Neural cell (in vitro differentiated cells): ENCODE data around the gene MAPK10. TPM values are rescaled to one million over a fixed set of nuclear protein-coding genes. Genes with fewer than 3 reads are reported as not detected.

Experiments used
- H2AFZ ChIP-seq: fragments of 200-600, 300-800 bp; sonication (generic), shearing (Covaris generic); 2 replicates; pipeline ENCODE4 v1.6.0; 2014; ENCODE audit warnings: low read depth, mild to moderate bottlenecking, antibody characterized with exemption, low read length, moderate library complexity
- H3F3A ChIP-seq: fragments of 200-600 bp; shearing (Covaris generic); 2 replicates; pipeline ENCODE4 v1.6.1; 2016; ENCODE audit warnings: mild to moderate bottlenecking, moderate library complexity, mixed read lengths, antibody characterized with exemption, low read length; ENCODE audit not compliant: insufficient read depth, poor library complexity, severe bottlenecking
- H3K27ac ChIP-seq: fragments of 200-600, 300-800 bp; sonication (generic), shearing (Covaris generic); 2 replicates; pipeline ENCODE4 v1.5.1; 2014; ENCODE audit warnings: mild to moderate bottlenecking, low read length, moderate library complexity
- H3K27me3 ChIP-seq: fragments of 300-800, 200-600 bp; sonication (generic), shearing (Covaris generic); 2 replicates; pipeline ENCODE4 v1.6.0; 2014; ENCODE audit warnings: mild to moderate bottlenecking, low read depth, low read length, moderate library complexity; ENCODE audit not compliant: insufficient read depth
- H3K36me3 ChIP-seq: fragments of 300-800, 200-600 bp; sonication (generic), shearing (Covaris generic); 2 replicates; pipeline ENCODE4 v1.5.1; 2014; ENCODE audit warnings: mild to moderate bottlenecking, antibody characterized with exemption, low read length, moderate library complexity; ENCODE audit not compliant: insufficient read depth
- H3K4me2 ChIP-seq: fragments of 300-800, 200-600 bp; sonication (generic), shearing (Covaris generic); 2 replicates; pipeline ENCODE4 v1.6.0; 2014; ENCODE audit warnings: mild to moderate bottlenecking, low read length
- H3K4me3 ChIP-seq: fragments of 300-800, 200-600 bp; sonication (generic), shearing (Covaris generic); 2 replicates; pipeline ENCODE4 v1.5.1; 2014; ENCODE audit warnings: mild to moderate bottlenecking, low read length, moderate library complexity
- H3K79me2 ChIP-seq: fragments of 200-600 bp; shearing (Covaris generic); replicated peaks from 2 replicates; pipeline ENCODE4 v1.6.0; 2014; ENCODE audit warnings: mild to moderate bottlenecking, low read length, moderate library complexity; ENCODE audit not compliant: insufficient read depth
- H3K9ac ChIP-seq: fragments of 300-800, 200-600 bp; sonication (generic), shearing (Covaris generic); 2 replicates; pipeline ENCODE4 v1.6.1; 2016; ENCODE audit warnings: mild to moderate bottlenecking, low read length, mixed read lengths
- H3K9me2 ChIP-seq: fragments of 200-600 bp; shearing (Covaris generic); 2 replicates; pipeline ENCODE4 v1.6.1; 2016; ENCODE audit warnings: mild to moderate bottlenecking, low read length, mixed read lengths; ENCODE audit not compliant: insufficient read depth
- H3K9me3 ChIP-seq: fragments of 200-600, 300-800 bp; sonication (generic), shearing (Covaris generic); 2 replicates; pipeline ENCODE4 v1.6.1; 2016; ENCODE audit warnings: mild to moderate bottlenecking, mixed run types, low read length, moderate library complexity, mixed read lengths
- H4K20me1 ChIP-seq: fragments of 200-600 bp; shearing (Covaris generic); 2 replicates; pipeline ENCODE4 v1.6.1; 2016; ENCODE audit warnings: mild to moderate bottlenecking, mixed run types; ENCODE audit not compliant: insufficient read depth
- EP300 ChIP-seq: fragments of 450-650 bp; conservative IDR thresholded peaks from 2 replicates; pipeline ENCODE4 v1.6.1; 2014; ENCODE audit warnings: antibody characterized with exemption, mild to moderate bottlenecking, moderate library complexity; ENCODE audit not compliant: poor library complexity, severe bottlenecking
- EZH2 ChIP-seq: fragments of 200-600, 300-800 bp; shearing (Covaris generic), sonication (generic); IDR thresholded peaks from 2 replicates; pipeline ENCODE4 v1.6.1; 2014; ENCODE audit warnings: antibody characterized with exemption, low read length, borderline replicate concordance, mild to moderate bottlenecking; ENCODE audit not compliant: insufficient read depth, poor library complexity, severe bottlenecking
- MXI1 ChIP-seq: fragments of 450-650 bp; conservative IDR thresholded peaks from 2 replicates; pipeline ENCODE4 v1.6.1; 2014; ENCODE audit warnings: antibody characterized with exemption, mild to moderate bottlenecking; ENCODE audit not compliant: poor library complexity, severe bottlenecking
- POLR2AphosphoS5 ChIP-seq: IDR thresholded peaks from 2 replicates; pipeline ENCODE4 v1.6.1; 2012
- RAD21 ChIP-seq: fragments of 450-650 bp; conservative IDR thresholded peaks from 2 replicates; pipeline ENCODE4 v1.6.1; 2014; ENCODE audit warnings: antibody characterized with exemption, mild to moderate bottlenecking, moderate library complexity
- REST ChIP-seq: IDR thresholded peaks from 2 replicates; pipeline ENCODE4 v1.6.1; 2012; ENCODE audit warnings: borderline replicate concordance
- SMC3 ChIP-seq: fragments of 450-650 bp; conservative IDR thresholded peaks from 2 replicates; pipeline ENCODE4 v1.6.1; 2014; ENCODE audit warnings: antibody characterized with exemption, mild to moderate bottlenecking, moderate library complexity; ENCODE audit not compliant: poor library complexity
- TAF1 ChIP-seq: IDR thresholded peaks from 2 replicates; pipeline ENCODE4 v1.6.1; 2012; ENCODE audit warnings: low read depth
- polyA plus RNA-seq: library from polyadenylated mRNA; depleted of rRNA; stranded (reverse); fragments of >200 nt; gene quantifications from 2 replicates; pipeline ENCODE4 v1.2.3, GENCODE V29; 2014
- TF ChIP-seq, protein P1 (sequence below): fragments of 450-650 bp; IDR thresholded peaks from 2 replicates; pipeline ENCODE4 v1.5.1; 2014; ENCODE audit warnings: antibody characterized with exemption, mild to moderate bottlenecking, moderate library complexity; ENCODE audit not compliant: poor library complexity, severe bottlenecking

The MAPK10 gene
- polyA plus RNA-seq, 1 donor from 2014 or later = 91.9 TPM

- Histone ChIP-seq H3K4me2 (no peak overlapping the region), H2AFZ (no peak overlapping the region), H3K9me3 (no peaks in the 10 kb centered on the region), H3K9ac (no peak overlapping the region), H3K36me3 (no peaks in the 10 kb centered on the region), H3K79me2 (peaks cover 16% of the 10 kb centered on the region), H3K27me3 (no peaks in the 10 kb centered on the region), H3K27ac (no peak overlapping the region), H3K4me3 (no peak overlapping the region), H3F3A (peaks cover 3% of the 10 kb centered on the region), H3K9me2 (no peaks in the 10 kb centered on the region), H4K20me1 (no peaks in the 10 kb centered on the region)
- no peak for TF ChIP-seq RAD21
- no peak for TF ChIP-seq EP300
- TF ChIP-seq TAF1 = no peak
- no peak for TF ChIP-seq POLR2AphosphoS5
- no peak for TF ChIP-seq EZH2
- no peak for TF ChIP-seq REST
- TF ChIP-seq SMC3 = no peak
- TF ChIP-seq, protein P1, sequence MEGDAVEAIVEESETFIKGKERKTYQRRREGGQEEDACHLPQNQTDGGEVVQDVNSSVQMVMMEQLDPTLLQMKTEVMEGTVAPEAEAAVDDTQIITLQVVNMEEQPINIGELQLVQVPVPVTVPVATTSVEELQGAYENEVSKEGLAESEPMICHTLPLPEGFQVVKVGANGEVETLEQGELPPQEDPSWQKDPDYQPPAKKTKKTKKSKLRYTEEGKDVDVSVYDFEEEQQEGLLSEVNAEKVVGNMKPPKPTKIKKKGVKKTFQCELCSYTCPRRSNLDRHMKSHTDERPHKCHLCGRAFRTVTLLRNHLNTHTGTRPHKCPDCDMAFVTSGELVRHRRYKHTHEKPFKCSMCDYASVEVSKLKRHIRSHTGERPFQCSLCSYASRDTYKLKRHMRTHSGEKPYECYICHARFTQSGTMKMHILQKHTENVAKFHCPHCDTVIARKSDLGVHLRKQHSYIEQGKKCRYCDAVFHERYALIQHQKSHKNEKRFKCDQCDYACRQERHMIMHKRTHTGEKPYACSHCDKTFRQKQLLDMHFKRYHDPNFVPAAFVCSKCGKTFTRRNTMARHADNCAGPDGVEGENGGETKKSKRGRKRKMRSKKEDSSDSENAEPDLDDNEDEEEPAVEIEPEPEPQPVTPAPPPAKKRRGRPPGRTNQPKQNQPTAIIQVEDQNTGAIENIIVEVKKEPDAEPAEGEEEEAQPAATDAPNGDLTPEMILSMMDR = no peak
- TF ChIP-seq MXI1 = no peak
These were observed 81.7 kb downstream of the MAPK10 start for GRCh38 chr4:86278126-86278525.

DNA sequence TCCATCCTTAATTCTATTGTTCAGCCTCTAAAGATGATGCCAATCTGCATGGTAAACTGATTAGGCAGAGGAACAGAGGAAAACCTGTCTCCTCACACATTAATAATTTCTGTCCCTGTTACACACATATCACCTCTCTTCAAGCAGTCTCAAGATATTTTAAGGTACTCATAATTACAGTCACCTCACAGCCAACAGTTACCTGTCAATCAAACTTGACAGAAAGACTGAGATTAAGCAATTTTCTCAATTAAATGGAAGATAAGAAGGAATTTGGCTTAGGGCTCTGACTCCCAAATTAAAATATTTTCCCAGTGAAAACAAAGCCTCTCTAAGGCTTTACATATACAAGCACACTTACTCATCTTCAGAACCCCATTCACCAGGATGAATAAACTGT lies 85.2 kb downstream of the MAPK10 start:
- H3F3A ChIP-seq = peaks cover 3% of the 10 kb centered on the region

More for the DNA sequence above, 85.2 kb downstream of the MAPK10 start:
- Histone ChIP-seq H3K9me3 (no peaks in the 10 kb centered on the region), H3K4me2 (peak overlapping the region; percentile 53), H3K27ac (peak overlapping the region; percentile 68), H3K9ac (no peak overlapping the region), H3K27me3 (no peaks in the 10 kb centered on the region), H2AFZ (no peak overlapping the region), H3K79me2 (peaks cover 7% of the 10 kb centered on the region), H3K36me3 (no peaks in the 10 kb centered on the region), H4K20me1 (no peaks in the 10 kb centered on the region), H3K4me3 (peak overlapping the region; percentile 37), H3K9me2 (no peaks in the 10 kb centered on the region)
- peak; percentile 47 for TF ChIP-seq POLR2AphosphoS5
- no peak for TF ChIP-seq REST
- no peak for TF ChIP-seq TAF1
- no peak for TF ChIP-seq RAD21
- TF ChIP-seq SMC3 = no peak
- no peak for TF ChIP-seq EZH2
- TF ChIP-seq MXI1 = no peak
- TF ChIP-seq EP300 = peak; percentile 87
- TF ChIP-seq, protein P1 = no peak
